Measurements from ENCODE around the gene RENBP. TPM values are rescaled to one million over a fixed set of nuclear protein-coding genes. Genes with fewer than 3 reads are reported as not detected.
A peak's percentile ranks its signal among the peaks of the same experiment; 100 is the strongest.

RENBP gene
- total RNA-seq, 1 donor: 6.5 TPM

DNA sequence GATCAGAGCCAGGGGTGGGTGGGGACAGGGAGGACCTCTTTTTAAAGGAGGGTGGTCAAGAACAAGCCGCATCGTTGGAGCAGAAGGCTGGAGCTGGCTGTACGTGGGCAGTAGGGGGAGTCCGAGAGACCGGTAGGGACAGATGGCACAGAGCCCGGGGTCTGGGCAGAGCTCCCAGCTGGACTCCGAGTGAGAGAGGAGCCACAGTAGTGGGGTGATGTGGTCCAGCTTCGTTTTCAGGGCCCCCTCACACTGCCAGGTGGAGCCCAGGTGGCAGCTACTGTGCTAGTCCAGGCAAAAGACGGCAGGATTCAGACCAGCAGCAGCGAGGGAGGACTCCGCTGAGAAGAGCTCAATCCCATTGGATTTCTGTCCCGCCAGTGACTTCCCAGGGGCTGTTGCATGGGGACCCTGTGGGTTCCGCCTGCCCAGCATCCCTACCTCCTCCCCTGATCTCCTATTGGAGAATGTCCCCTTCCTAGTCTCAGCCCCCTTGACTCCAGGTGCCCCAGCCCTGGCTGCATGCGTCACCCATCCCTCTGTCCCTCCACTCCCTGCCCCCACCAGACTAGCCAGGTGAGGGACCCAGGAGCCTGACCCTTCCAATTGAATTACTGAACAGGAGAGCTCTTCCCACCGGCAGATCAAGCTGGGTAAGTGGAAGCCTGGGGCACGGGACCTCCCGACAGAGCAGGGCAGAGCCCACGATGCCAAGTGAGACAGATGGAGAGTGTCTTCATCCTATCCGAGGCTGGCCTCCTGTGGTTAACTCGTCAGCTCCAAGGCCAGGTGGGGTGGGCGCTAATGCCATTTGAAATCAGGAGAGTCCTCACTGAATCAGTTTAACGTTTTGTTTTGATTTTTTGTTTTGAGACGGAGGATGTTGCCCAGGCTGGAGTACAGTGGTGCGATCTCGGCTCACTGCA is 21.2 kb downstream of the RENBP start:
- TF ChIP-seq, protein P1, sequence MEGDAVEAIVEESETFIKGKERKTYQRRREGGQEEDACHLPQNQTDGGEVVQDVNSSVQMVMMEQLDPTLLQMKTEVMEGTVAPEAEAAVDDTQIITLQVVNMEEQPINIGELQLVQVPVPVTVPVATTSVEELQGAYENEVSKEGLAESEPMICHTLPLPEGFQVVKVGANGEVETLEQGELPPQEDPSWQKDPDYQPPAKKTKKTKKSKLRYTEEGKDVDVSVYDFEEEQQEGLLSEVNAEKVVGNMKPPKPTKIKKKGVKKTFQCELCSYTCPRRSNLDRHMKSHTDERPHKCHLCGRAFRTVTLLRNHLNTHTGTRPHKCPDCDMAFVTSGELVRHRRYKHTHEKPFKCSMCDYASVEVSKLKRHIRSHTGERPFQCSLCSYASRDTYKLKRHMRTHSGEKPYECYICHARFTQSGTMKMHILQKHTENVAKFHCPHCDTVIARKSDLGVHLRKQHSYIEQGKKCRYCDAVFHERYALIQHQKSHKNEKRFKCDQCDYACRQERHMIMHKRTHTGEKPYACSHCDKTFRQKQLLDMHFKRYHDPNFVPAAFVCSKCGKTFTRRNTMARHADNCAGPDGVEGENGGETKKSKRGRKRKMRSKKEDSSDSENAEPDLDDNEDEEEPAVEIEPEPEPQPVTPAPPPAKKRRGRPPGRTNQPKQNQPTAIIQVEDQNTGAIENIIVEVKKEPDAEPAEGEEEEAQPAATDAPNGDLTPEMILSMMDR (IDR thresholded peaks at IDR 0.05; ENCODE audit: extremely low read depth, low read depth, low read length): peak; percentile 49
- H3K4me2 ChIP-seq (ENCODE audit: insufficient read depth, low read length): no peak overlapping the region

DNA sequence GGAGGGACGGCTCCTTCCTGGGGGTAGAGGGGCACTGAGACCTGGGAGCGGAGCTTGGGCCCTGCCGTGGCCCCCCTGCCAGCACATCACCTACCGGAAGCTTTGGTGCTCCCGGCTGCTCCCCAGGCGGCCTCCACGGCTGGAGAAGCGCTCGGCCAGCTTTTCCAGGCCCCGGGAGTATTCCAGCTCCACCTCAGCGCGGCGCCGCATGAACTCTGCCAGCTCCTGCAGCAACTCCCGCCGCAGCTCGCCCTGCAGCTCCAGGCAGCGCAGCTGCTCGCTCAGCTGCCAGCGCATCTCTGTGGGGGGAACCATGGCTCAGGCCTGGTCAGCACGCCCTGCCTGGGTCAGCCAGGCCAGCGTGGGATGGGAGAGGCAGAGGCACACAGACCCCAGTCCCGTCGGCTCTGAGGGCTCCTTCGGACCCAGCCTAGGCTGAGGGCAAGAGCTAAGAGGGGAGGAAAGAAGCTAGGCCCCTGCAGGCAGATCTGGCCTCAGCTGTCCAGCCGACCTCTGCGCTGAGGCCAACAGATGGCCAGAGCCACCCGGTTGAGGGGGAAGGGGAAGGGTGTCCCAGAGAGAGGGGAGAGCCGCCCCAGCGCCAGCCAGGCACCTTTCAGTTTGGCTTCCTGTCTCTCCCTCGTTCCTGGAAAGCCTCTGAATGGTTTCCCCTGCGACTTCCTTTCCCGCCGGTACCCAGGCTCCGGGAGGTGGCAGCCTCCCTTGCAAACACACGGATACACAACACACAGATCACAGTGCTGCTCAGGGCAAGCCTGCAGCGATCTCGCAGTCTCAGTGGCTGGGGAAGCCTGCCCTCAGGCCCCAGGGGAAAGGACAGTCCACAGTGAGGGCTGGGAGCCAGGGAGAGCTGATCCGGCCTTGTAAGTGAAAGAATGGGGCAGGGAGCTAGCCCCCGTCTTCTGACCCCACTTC is 22.7 kb downstream of the RENBP start:
- Histone ChIP-seq H2AFZ (ENCODE audit: low read length) (no peak overlapping the region), H3K4me1 (ENCODE audit: insufficient read depth, low read length) (no peaks in the 10 kb centered on the region), H3K4me3 (ENCODE audit: insufficient read depth, low read length) (no peak overlapping the region), H3K9me3 (ENCODE audit: low read depth, low read length) (no peaks in the 10 kb centered on the region), H4K20me1 (ENCODE audit: insufficient read depth, low read length) (peaks cover under 1% of the 10 kb centered on the region), H3K4me2 (ENCODE audit: insufficient read depth, low read length) (no peak overlapping the region), H3K36me3 (ENCODE audit: insufficient read depth, low read length) (no peaks in the 10 kb centered on the region), H3K27ac (ENCODE audit: low read depth, low read length) (no peak overlapping the region), H3K27me3 (ENCODE audit: insufficient read depth, low read length) (peaks cover 12% of the 10 kb centered on the region), H3K79me2 (ENCODE audit: insufficient read depth, low read length) (no peaks in the 10 kb centered on the region)
- peak; percentile 81 for DNase-seq (ENCODE audit: insufficient read length, low spot score, missing footprints)
- TF ChIP-seq, protein P1 (IDR thresholded peaks at IDR 0.05; ENCODE audit: extremely low read depth, low read depth, low read length): no peak

More for the DNA sequence above, 21.2 kb downstream of the RENBP start:
- DNase-seq (ENCODE audit: insufficient read length, low spot score, missing footprints): peak; percentile 97
- peaks cover 4% of the 10 kb centered on the region for H4K20me1 ChIP-seq (ENCODE audit: insufficient read depth, low read length)
- H3K4me3 ChIP-seq (ENCODE audit: insufficient read depth, low read length): no peak overlapping the region
- no peaks in the 10 kb centered on the region for H3K9me3 ChIP-seq (ENCODE audit: low read depth, low read length)
- peaks cover 12% of the 10 kb centered on the region for H3K27me3 ChIP-seq (ENCODE audit: insufficient read depth, low read length)
- H3K4me1 ChIP-seq (ENCODE audit: insufficient read depth, low read length): no peaks in the 10 kb centered on the region
- H3K36me3 ChIP-seq (ENCODE audit: insufficient read depth, low read length): no peaks in the 10 kb centered on the region
- H3K27ac ChIP-seq (ENCODE audit: low read depth, low read length): no peak overlapping the region
- no peaks in the 10 kb centered on the region for H3K79me2 ChIP-seq (ENCODE audit: insufficient read depth, low read length)
- H2AFZ ChIP-seq (ENCODE audit: low read length): no peak overlapping the region

DNA sequence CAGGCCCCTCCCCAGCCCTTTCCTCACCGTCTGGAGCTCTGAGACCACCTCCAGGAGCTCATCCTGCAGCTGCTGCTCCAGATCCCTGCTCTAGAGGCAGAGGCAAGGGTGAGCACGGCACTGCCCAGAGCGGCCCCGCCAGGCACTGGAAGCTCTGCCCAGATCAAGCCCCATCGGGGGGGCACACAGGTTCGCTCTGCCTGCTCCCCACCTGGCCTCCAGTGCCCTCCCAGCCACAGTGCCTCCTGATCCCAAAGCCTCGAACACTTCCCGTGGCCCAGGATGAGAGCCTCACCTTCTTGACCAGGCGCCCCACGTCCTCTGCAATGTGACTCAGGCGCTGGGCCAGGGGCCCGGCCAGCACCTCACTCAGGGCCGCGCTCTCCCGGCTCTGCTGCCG is 23.4 kb downstream of the RENBP start:
- DNase-seq (ENCODE audit: insufficient read length, low spot score, missing footprints): peak; percentile 81
- Histone ChIP-seq H2AFZ (ENCODE audit: low read length) (no peak overlapping the region), H3K4me3 (ENCODE audit: insufficient read depth, low read length) (no peak overlapping the region)

More for the DNA sequence above, 23.4 kb downstream of the RENBP start:
- Histone ChIP-seq H3K9me3 (ENCODE audit: low read depth, low read length) (no peaks in the 10 kb centered on the region), H3K36me3 (ENCODE audit: insufficient read depth, low read length) (no peaks in the 10 kb centered on the region), H3K27ac (ENCODE audit: low read depth, low read length) (no peak overlapping the region), H3K4me2 (ENCODE audit: insufficient read depth, low read length) (no peak overlapping the region), H3K27me3 (ENCODE audit: insufficient read depth, low read length) (peaks cover 12% of the 10 kb centered on the region), H3K79me2 (ENCODE audit: insufficient read depth, low read length) (no peaks in the 10 kb centered on the region), H3K4me1 (ENCODE audit: insufficient read depth, low read length) (no peaks in the 10 kb centered on the region), H4K20me1 (ENCODE audit: insufficient read depth, low read length) (no peaks in the 10 kb centered on the region)
- TF ChIP-seq, protein P1 (IDR thresholded peaks at IDR 0.05; ENCODE audit: extremely low read depth, low read depth, low read length): no peak
